ENCODE data around the gene TRAPPC12.

TRAPPC12 gene

DNA sequence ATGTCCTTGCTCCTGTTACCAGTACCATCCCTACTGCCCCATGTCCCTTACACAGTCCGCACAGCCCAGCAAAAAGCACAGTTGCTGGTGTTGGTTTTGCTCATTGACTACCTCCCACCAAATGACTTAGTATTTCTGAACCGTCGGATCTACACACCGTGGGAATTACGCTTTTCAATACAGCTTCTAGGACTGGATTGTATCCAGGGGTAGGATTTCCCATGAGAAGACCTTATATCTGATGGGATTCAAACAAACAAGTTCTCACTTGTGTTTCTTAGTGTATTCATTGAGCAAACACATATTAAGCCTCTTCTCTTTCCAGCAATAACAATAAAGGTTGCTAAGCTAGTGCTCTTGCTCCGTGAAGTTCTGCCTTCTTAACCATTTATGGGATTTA is 25.8 kb downstream of the TRAPPC12 start:
- Histone ChIP-seq H3K27ac (ENCODE audit: low read depth in 2 of 2, low read length in 2 of 2) (no peak overlapping the region), H3K4me3 (ENCODE audit: low read length in 2 of 2) (no peak overlapping the region), H3K36me3 (ENCODE audit: control insufficient read depth in 2 of 2, insufficient read depth in 2 of 2, low read length in 2 of 2) (peaks cover 16 to 31% of the 10 kb centered on the region in 2 donors)

DNA sequence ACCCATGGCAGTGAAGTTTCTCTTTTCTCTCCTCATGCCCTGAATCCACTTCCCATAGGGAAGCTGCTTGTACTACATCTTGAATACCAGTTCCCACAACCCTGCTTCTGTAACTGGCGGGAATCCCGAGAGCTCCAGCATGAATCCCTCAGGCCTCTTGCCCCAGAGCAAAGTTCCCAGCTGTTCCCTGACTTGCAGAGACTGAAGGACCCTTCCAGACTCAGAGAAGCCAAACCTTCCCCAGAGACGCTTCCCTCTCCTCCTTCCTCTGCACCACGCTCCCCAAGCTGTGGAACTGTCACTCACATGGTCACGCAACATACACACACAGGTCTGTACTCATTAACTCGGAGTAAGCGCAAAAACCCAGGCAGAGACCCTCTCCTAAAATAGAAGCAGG is 26.4 kb downstream of the TRAPPC12 start:
- H3K36me3 ChIP-seq (ENCODE audit: control insufficient read depth in 2 of 2, insufficient read depth in 2 of 2, low read length in 2 of 2), result peaks cover 16 to 26% of the 10 kb centered on the region in 2 donors
- no peak overlapping the region for H3K4me3 ChIP-seq (ENCODE audit: low read length in 2 of 2)
- H3K27ac ChIP-seq (ENCODE audit: low read depth in 2 of 2, low read length in 2 of 2), result no peak overlapping the region

More for the DNA sequence above, 25.8 kb downstream of the TRAPPC12 start:
- no peak overlapping the region for H3K9ac ChIP-seq (ENCODE audit: low read depth in 1 of 2, low read length in 2 of 2)
- H3K27me3 ChIP-seq (ENCODE audit: control insufficient read depth in 2 of 2, insufficient read depth in 2 of 2, low read length in 2 of 2), result no peaks in the 10 kb centered on the region
- no peaks in the 10 kb centered on the region for H3K9me3 ChIP-seq (ENCODE audit: control insufficient read depth in 2 of 2, low read length in 2 of 2)
- no peaks in the 10 kb centered on the region for H3K4me1 ChIP-seq (ENCODE audit: control insufficient read depth in 2 of 2, insufficient read depth in 2 of 2, low read length in 2 of 2)

GRCh38 chr2:3406501-3406900 is 27.0 kb downstream of the TRAPPC12 start:
- peaks cover 16 to 22% of the 10 kb centered on the region in 2 donors for H3K36me3 ChIP-seq (ENCODE audit: control insufficient read depth in 2 of 2, insufficient read depth in 2 of 2, low read length in 2 of 2)
- no peaks in the 10 kb centered on the region for H3K27me3 ChIP-seq (ENCODE audit: control insufficient read depth in 2 of 2, insufficient read depth in 2 of 2, low read length in 2 of 2)
- H3K9ac ChIP-seq (ENCODE audit: low read depth in 1 of 2, low read length in 2 of 2), result no peak overlapping the region
- no peaks in the 10 kb centered on the region for H3K9me3 ChIP-seq (ENCODE audit: control insufficient read depth in 2 of 2, low read length in 2 of 2)
- no peaks in the 10 kb centered on the region for H3K4me1 ChIP-seq (ENCODE audit: control insufficient read depth in 2 of 2, insufficient read depth in 2 of 2, low read length in 2 of 2)
- no peak overlapping the region for H3K4me3 ChIP-seq (ENCODE audit: low read length in 2 of 2)
- no peak overlapping the region for H3K27ac ChIP-seq (ENCODE audit: low read depth in 2 of 2, low read length in 2 of 2)

More for the DNA sequence above, 26.4 kb downstream of the TRAPPC12 start:
- Histone ChIP-seq H3K9me3 (ENCODE audit: control insufficient read depth in 2 of 2, low read length in 2 of 2) (no peaks in the 10 kb centered on the region), H3K4me1 (ENCODE audit: control insufficient read depth in 2 of 2, insufficient read depth in 2 of 2, low read length in 2 of 2) (no peaks in the 10 kb centered on the region), H3K27me3 (ENCODE audit: control insufficient read depth in 2 of 2, insufficient read depth in 2 of 2, low read length in 2 of 2) (no peaks in the 10 kb centered on the region), H3K9ac (ENCODE audit: low read depth in 1 of 2, low read length in 2 of 2) (no peak overlapping the region)

- no peak overlapping the region for H3K27ac ChIP-seq (ENCODE audit: low read depth in 2 of 2, low read length in 2 of 2)
- no peaks in the 10 kb centered on the region for H3K4me1 ChIP-seq (ENCODE audit: control insufficient read depth in 2 of 2, insufficient read depth in 2 of 2, low read length in 2 of 2)
- no peak overlapping the region for H3K9ac ChIP-seq (ENCODE audit: low read depth in 1 of 2, low read length in 2 of 2)
- peaks cover 10% of the 10 kb centered on the region in 2 donors for H3K36me3 ChIP-seq (ENCODE audit: control insufficient read depth in 2 of 2, insufficient read depth in 2 of 2, low read length in 2 of 2)
- H3K9me3 ChIP-seq (ENCODE audit: control insufficient read depth in 2 of 2, low read length in 2 of 2), result no peaks in the 10 kb centered on the region
- no peak overlapping the region for H3K4me3 ChIP-seq (ENCODE audit: low read length in 2 of 2)
- no peaks in the 10 kb centered on the region for H3K27me3 ChIP-seq (ENCODE audit: control insufficient read depth in 2 of 2, insufficient read depth in 2 of 2, low read length in 2 of 2)
These were observed 29.3 kb downstream of the TRAPPC12 start for GRCh38 chr2:3408781-3409180.

GRCh38 chr2:3409627-3410170 is 30.2 kb downstream of the TRAPPC12 start:
- H3K36me3 ChIP-seq (ENCODE audit: control insufficient read depth in 2 of 2, insufficient read depth in 2 of 2, low read length in 2 of 2), result peaks cover 9 to 10% of the 10 kb centered on the region in 2 donors
- H3K9me3 ChIP-seq (ENCODE audit: control insufficient read depth in 2 of 2, low read length in 2 of 2), result no peaks in the 10 kb centered on the region
- H3K27ac ChIP-seq (ENCODE audit: low read depth in 2 of 2, low read length in 2 of 2), result no peak overlapping the region
- H3K27me3 ChIP-seq (ENCODE audit: control insufficient read depth in 2 of 2, insufficient read depth in 2 of 2, low read length in 2 of 2), result no peaks in the 10 kb centered on the region
- H3K9ac ChIP-seq (ENCODE audit: low read depth in 1 of 2, low read length in 2 of 2), result no peak overlapping the region
- no peaks in the 10 kb centered on the region for H3K4me1 ChIP-seq (ENCODE audit: control insufficient read depth in 2 of 2, insufficient read depth in 2 of 2, low read length in 2 of 2)
- H3K4me3 ChIP-seq (ENCODE audit: low read length in 2 of 2), result no peak overlapping the region

DNA sequence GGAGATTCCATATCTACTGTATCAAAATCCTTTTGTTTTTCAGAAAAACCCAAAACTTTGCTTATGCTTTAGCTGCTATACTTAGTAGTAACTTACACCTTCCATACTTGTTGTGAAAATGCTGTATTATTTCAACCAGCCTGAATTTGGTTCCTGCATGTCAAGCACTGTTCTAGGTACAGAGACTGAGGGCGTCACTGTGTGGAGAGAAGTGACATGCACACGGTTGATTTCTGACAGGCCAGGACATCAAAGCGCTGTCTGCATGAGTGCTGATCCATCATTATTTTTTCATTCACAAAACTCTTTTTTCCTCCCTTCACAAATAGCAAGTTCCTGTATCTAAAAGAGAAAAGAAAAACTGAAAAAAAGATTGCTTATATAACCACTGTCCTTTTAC is 31.6 kb downstream of the TRAPPC12 start:
- no peaks in the 10 kb centered on the region for H3K27me3 ChIP-seq (ENCODE audit: control insufficient read depth in 2 of 2, insufficient read depth in 2 of 2, low read length in 2 of 2)
- no peaks in the 10 kb centered on the region for H3K9me3 ChIP-seq (ENCODE audit: control insufficient read depth in 2 of 2, low read length in 2 of 2)
- H3K27ac ChIP-seq (ENCODE audit: low read depth in 2 of 2, low read length in 2 of 2), result no peak overlapping the region
- H3K4me3 ChIP-seq (ENCODE audit: low read length in 2 of 2), result no peak overlapping the region
- H3K4me1 ChIP-seq (ENCODE audit: control insufficient read depth in 2 of 2, insufficient read depth in 2 of 2, low read length in 2 of 2), result no peaks in the 10 kb centered on the region
- H3K9ac ChIP-seq (ENCODE audit: low read depth in 1 of 2, low read length in 2 of 2), result no peak overlapping the region
- peaks cover 10 to 11% of the 10 kb centered on the region in 2 donors for H3K36me3 ChIP-seq (ENCODE audit: control insufficient read depth in 2 of 2, insufficient read depth in 2 of 2, low read length in 2 of 2)

GRCh38 chr2:3413697-3414096 is 34.2 kb downstream of the TRAPPC12 start:
- H3K27ac ChIP-seq (ENCODE audit: low read depth in 2 of 2, low read length in 2 of 2), result no peak overlapping the region
- no peak overlapping the region for H3K4me3 ChIP-seq (ENCODE audit: low read length in 2 of 2)
- no peak overlapping the region for H3K9ac ChIP-seq (ENCODE audit: low read depth in 1 of 2, low read length in 2 of 2)
- no peaks in the 10 kb centered on the region for H3K9me3 ChIP-seq (ENCODE audit: control insufficient read depth in 2 of 2, low read length in 2 of 2)
- H3K36me3 ChIP-seq (ENCODE audit: control insufficient read depth in 2 of 2, insufficient read depth in 2 of 2, low read length in 2 of 2), result peaks cover 8 to 10% of the 10 kb centered on the region in 2 donors
- no peaks in the 10 kb centered on the region for H3K27me3 ChIP-seq (ENCODE audit: control insufficient read depth in 2 of 2, insufficient read depth in 2 of 2, low read length in 2 of 2)
- no peaks in the 10 kb centered on the region for H3K4me1 ChIP-seq (ENCODE audit: control insufficient read depth in 2 of 2, insufficient read depth in 2 of 2, low read length in 2 of 2)

DNA sequence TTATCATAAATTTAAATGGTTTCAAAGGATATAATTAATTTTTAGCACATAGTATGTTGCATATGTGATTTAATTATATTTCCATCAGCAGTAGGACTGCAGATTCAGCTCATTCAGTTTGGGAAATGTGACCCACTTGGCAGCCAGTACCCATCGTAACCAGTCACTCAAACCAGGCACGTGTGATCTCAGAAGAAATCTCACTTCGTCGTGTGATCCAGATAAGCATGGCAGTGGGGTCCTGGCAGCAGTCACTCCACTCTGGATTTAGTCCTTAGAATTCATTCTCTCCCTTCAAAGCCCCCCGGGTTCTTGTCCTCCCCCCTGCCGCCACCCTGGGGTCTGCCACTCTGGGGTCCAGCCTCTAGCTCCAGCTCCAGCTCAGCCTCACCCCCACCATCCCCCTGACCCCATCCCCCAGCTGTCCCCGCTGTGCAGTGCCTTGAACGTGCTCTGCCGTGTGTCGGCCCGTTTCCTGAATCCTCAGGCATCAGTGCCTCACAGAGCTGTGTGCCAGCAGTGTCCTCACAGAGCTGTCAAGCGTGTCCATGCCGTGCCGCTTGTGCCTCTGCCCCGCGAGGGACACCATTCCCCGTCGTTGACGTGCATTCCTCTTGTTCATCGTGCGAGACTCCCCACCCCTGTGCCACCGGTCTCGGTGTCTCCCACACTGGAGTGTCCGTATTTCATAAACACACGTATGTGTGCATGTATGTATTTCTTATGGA is 34.8 kb downstream of the TRAPPC12 start:
- peaks cover 8 to 10% of the 10 kb centered on the region in 2 donors for H3K36me3 ChIP-seq (ENCODE audit: control insufficient read depth in 2 of 2, insufficient read depth in 2 of 2, low read length in 2 of 2)
- no peak overlapping the region for H3K9ac ChIP-seq (ENCODE audit: low read depth in 1 of 2, low read length in 2 of 2)
- H3K9me3 ChIP-seq (ENCODE audit: control insufficient read depth in 2 of 2, low read length in 2 of 2), result no peaks in the 10 kb centered on the region
- no peak overlapping the region for H3K4me3 ChIP-seq (ENCODE audit: low read length in 2 of 2)
- H3K27ac ChIP-seq (ENCODE audit: low read depth in 2 of 2, low read length in 2 of 2), result no peak overlapping the region
- H3K4me1 ChIP-seq (ENCODE audit: control insufficient read depth in 2 of 2, insufficient read depth in 2 of 2, low read length in 2 of 2), result no peaks in the 10 kb centered on the region
- H3K27me3 ChIP-seq (ENCODE audit: control insufficient read depth in 2 of 2, insufficient read depth in 2 of 2, low read length in 2 of 2), result no peaks in the 10 kb centered on the region

GRCh38 chr2:3418766-3419404 is 39.4 kb downstream of the TRAPPC12 start:
- no peak overlapping the region for H3K27ac ChIP-seq (ENCODE audit: low read depth in 2 of 2, low read length in 2 of 2)
- H3K4me3 ChIP-seq (ENCODE audit: low read length in 2 of 2), result no peak overlapping the region
- H3K9ac ChIP-seq (ENCODE audit: low read depth in 1 of 2, low read length in 2 of 2), result no peak overlapping the region
- H3K36me3 ChIP-seq (ENCODE audit: control insufficient read depth in 2 of 2, insufficient read depth in 2 of 2, low read length in 2 of 2), result peaks cover 38% of the 10 kb centered on the region in 2 donors
- no peaks in the 10 kb centered on the region for H3K27me3 ChIP-seq (ENCODE audit: control insufficient read depth in 2 of 2, insufficient read depth in 2 of 2, low read length in 2 of 2)
- no peaks in the 10 kb centered on the region for H3K9me3 ChIP-seq (ENCODE audit: control insufficient read depth in 2 of 2, low read length in 2 of 2)
- no peaks in the 10 kb centered on the region for H3K4me1 ChIP-seq (ENCODE audit: control insufficient read depth in 2 of 2, insufficient read depth in 2 of 2, low read length in 2 of 2)

DNA sequence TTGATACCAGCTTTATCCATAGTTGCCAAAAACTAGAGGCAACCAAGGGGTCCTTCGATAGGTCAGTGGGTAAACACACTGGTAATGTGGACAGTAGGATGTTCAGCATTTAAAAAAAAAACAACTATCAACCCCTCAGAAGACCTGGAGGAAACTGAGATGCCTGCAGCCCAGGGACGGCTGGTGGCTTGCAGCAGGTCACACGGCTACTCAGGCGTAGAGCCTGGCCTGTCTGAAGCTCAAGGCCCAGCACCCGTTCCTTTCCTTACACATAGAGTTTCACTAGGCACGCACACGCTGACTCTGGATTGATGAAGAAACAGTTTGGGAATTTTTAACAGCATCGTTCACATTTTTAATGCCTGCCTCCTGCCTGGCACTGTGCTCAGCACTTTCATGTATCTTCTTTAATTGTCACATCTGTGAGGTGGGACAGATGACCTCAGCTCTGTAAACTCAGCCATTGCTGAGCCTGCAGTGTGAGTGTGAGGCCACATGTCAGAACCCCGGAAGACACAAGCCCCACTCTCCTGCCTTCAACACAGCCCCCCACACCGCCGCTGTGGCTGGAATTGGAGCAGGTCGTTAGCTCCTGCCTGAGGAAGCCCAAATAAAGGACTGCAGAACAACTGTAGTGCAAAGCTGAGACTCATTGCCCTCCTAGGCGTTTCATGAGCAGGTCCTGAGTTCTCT is 40.7 kb downstream of the TRAPPC12 start:
- no peaks in the 10 kb centered on the region for H3K9me3 ChIP-seq (ENCODE audit: control insufficient read depth in 2 of 2, low read length in 2 of 2)
- H3K36me3 ChIP-seq (ENCODE audit: control insufficient read depth in 2 of 2, insufficient read depth in 2 of 2, low read length in 2 of 2), result peaks cover 40% of the 10 kb centered on the region in 2 donors
- H3K9ac ChIP-seq (ENCODE audit: low read depth in 1 of 2, low read length in 2 of 2), result no peak overlapping the region
- no peaks in the 10 kb centered on the region for H3K27me3 ChIP-seq (ENCODE audit: control insufficient read depth in 2 of 2, insufficient read depth in 2 of 2, low read length in 2 of 2)
- H3K4me1 ChIP-seq (ENCODE audit: control insufficient read depth in 2 of 2, insufficient read depth in 2 of 2, low read length in 2 of 2), result no peaks in the 10 kb centered on the region
- no peak overlapping the region for H3K27ac ChIP-seq (ENCODE audit: low read depth in 2 of 2, low read length in 2 of 2)
- no peak overlapping the region for H3K4me3 ChIP-seq (ENCODE audit: low read length in 2 of 2)

All from mucosa of rectum (tissue), 2 donors.